ENCODE data around the gene SELENOV.

DNA sequence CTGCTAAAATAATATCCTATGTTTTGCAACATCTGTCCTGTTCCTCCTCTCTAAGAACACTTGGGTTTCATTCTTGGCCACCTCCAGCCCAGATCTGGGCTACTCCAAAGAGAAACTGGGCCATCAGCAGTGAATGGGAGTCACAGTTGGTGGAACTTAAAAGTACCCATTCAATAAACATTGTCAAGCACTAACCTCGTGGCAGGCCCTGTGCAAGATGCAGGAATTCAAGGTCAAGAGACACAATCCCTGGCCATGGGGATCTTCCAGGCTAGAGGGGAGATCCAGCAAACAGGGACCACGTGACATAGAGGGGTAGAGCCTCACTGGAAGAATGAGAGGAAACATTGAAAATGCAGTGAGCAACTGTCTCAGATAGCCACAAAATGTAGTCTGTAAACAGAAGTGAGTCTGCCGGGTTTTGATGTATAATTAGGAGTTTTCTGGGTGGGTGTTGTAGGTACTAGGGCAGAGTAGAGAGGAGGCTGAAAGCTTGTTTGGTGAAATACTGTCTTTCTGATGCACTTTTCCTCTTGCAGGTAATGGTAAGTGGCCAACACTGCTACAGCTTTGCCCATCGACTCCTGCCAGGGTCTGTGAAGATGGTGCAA, 39.9 kb downstream of the SELENOV start:
- TF ChIP-seq POLR2A (IDR thresholded peaks at IDR 0.05), result no peak
- no peak for TF ChIP-seq CTCF (IDR thresholded peaks at IDR 0.05)
- no peak for TF ChIP-seq POLR2AphosphoS5 (IDR thresholded peaks at IDR 0.05)
